K562 (cell line): ENCODE measurements around the gene RSPH1. TPM values are rescaled to one million over a fixed set of nuclear protein-coding genes. Genes with fewer than 3 reads are reported as not detected.

Experiments used
- ATAC-seq: fragments of 200-7000 bp; cut with Tn5 transposase; 3 replicates; pipeline ENCODE4 v1.9.1; 2020; ENCODE audit warnings: moderate library complexity
- BruUV-seq: library from RNA; stranded (reverse); fragments of 400-500 nt; replicated peaks from 2 replicates; lab custom pipeline; 2021; lab: Mats Ljungman, UMichigan
- CTCF ChIA-PET: fragments of 300-600 bp; formaldehyde crosslinking; extraction: SDS; loops from one replicate; lab custom pipeline; 2021; ENCODE audit warnings: low intra/inter-chr PET ratio; lab: Yijun Ruan, JAX
- POLR2A ChIA-PET: fragments of 300-600, 350-650 bp; sonication (Branson Sonifier 250); formaldehyde crosslinking; extraction: SDS; loops from one replicate; lab custom pipeline; 2021; ENCODE audit warnings: antibody characterized with exemption, inconsistent platforms; lab: Yijun Ruan, JAX
- DNase-seq, 4 experiments: peaks; one replicate each; pipeline versions ENCODE4 v3.0.0 to v3.0.0-alpha.2; 2011 to 2018; ENCODE audit warnings: low spot score in 3 of 4, mixed read lengths in 3 of 4; ENCODE audit errors: extremely low read depth in 1 of 4
- FAIRE-seq: peaks from 2 replicates; lab custom pipeline; 2011; peaks lifted over from hg19 to GRCh38; lab: Jason Lieb, UNC
- H2AFZ ChIP-seq: 2 replicates; pipeline ENCODE4 v1.6.0; 2011; ENCODE audit warnings: low read depth, low read length, control low read depth, inconsistent platforms
- H3K27ac ChIP-seq: fragments of 200-600 bp; 3 replicates; pipeline ENCODE4 v1.8.0; 2011; ENCODE audit warnings: low read depth, mild to moderate bottlenecking, control low read depth, inconsistent platforms, low read length, moderate library complexity, mixed read lengths; ENCODE audit errors: extremely low read depth
- H3K27me3 ChIP-seq, 2 experiments: fragments of 300-600 bp in 1 of 2; 2 replicates in 1 of 2; 3 replicates in 1 of 2; pipeline versions ENCODE4 v1.6.0 to v1.8.0; 2011; ENCODE audit warnings: inconsistent platforms in 2 of 2, low read length in 2 of 2, mild to moderate bottlenecking in 1 of 2, mixed read lengths in 1 of 2, moderate library complexity in 1 of 2; ENCODE audit not compliant: control insufficient read depth in 2 of 2, insufficient read depth in 2 of 2
- H3K36me3 ChIP-seq: fragments of 300-600 bp; 3 replicates; pipeline ENCODE4 v1.8.0; 2011; ENCODE audit warnings: mild to moderate bottlenecking, low read length, inconsistent platforms; ENCODE audit not compliant: control insufficient read depth, insufficient read depth
- H3K4me1 ChIP-seq, 2 experiments: fragments of 200-600 bp in 1 of 2; replicated peaks in 1 of 2; 2 replicates in 1 of 2; 3 replicates in 1 of 2; pipeline versions ENCODE4 v1.5.1 to v1.8.0; 2011; ENCODE audit warnings: inconsistent platforms in 2 of 2, low read length in 2 of 2, mild to moderate bottlenecking in 1 of 2, mixed read lengths in 1 of 2, moderate library complexity in 1 of 2; ENCODE audit not compliant: control insufficient read depth in 2 of 2, insufficient read depth in 2 of 2
- H3K4me2 ChIP-seq: 2 replicates; pipeline ENCODE4 v1.6.1; 2011; ENCODE audit warnings: low read length, control low read depth, inconsistent platforms, mixed read lengths; ENCODE audit not compliant: insufficient read depth
- H3K4me3 ChIP-seq: fragments of 200-600 bp; sonication (generic), shearing (Covaris generic); 2 replicates; pipeline ENCODE4 v1.5.1; 2016; ENCODE audit warnings: control low read depth, inconsistent platforms
- H3K79me2 ChIP-seq: fragments of 200-600 bp; 3 replicates; pipeline ENCODE4 v1.8.0; 2011; ENCODE audit warnings: low read length, inconsistent platforms; ENCODE audit not compliant: control insufficient read depth, insufficient read depth
- H3K9ac ChIP-seq, 2 experiments: 2 replicates each; pipeline versions ENCODE4 v1.6.0 to v1.6.1; 2011; ENCODE audit warnings: low read depth in 2 of 2, low read length in 2 of 2, control low read depth in 1 of 2, inconsistent platforms in 1 of 2, mild to moderate bottlenecking in 1 of 2, mixed read lengths in 1 of 2; ENCODE audit not compliant: insufficient read depth in 1 of 2
- H3K9me1 ChIP-seq: one replicate; pipeline ENCODE4 v1.6.0; 2011; ENCODE audit warnings: inconsistent platforms, mild to moderate bottlenecking, low read length, moderate library complexity; ENCODE audit not compliant: control insufficient read depth, insufficient read depth
- H3K9me3 ChIP-seq: replicated peaks from 2 replicates; pipeline ENCODE4 v1.5.1; 2011; ENCODE audit warnings: low read depth, low read length, inconsistent platforms; ENCODE audit not compliant: control insufficient read depth, insufficient read depth
- H4K20me1 ChIP-seq: replicated peaks from 2 replicates; pipeline ENCODE4 v1.6.1; 2011; ENCODE audit warnings: low read length, inconsistent platforms, mixed read lengths; ENCODE audit not compliant: control insufficient read depth, insufficient read depth
- CAMTA2 ChIP-seq: fragments of 250-450 bp; sonication (Bioruptor Pico); conservative IDR thresholded peaks from 2 replicates; pipeline ENCODE4 v1.5.1; 2022
- CTCF ChIP-seq, 3 experiments: IDR thresholded peaks in 2 of 3; conservative IDR thresholded peaks in 1 of 3; 2 replicates each; pipeline ENCODE4 v1.5.1; 2011 to 2012; ENCODE audit warnings: low read length in 3 of 3, mild to moderate bottlenecking in 3 of 3, control low read depth in 2 of 3, improper control_type of control experiment in 1 of 3, inconsistent platforms in 1 of 3, low read depth in 1 of 3, mixed read lengths in 1 of 3, moderate library complexity in 1 of 3; ENCODE audit not compliant: insufficient read depth in 2 of 3
- FOXJ2 ChIP-seq: fragments of 200-800 bp; sonication (Bioruptor generic); IDR thresholded peaks from 2 replicates; pipeline ENCODE4 v1.6.1; 2016; ENCODE audit warnings: missing genetic modification characterization, missing compliant biosample characterization
- HIVEP1 ChIP-seq: fragments of 250-450 bp; sonication (Bioruptor Pico); IDR thresholded peaks from 2 replicates; pipeline ENCODE4 v1.4.0; 2020; ENCODE audit warnings: mild to moderate bottlenecking
- MAFG ChIP-seq: fragments of 450-650 bp; conservative IDR thresholded peaks from 2 replicates; pipeline ENCODE4 v1.6.1; 2016; ENCODE audit warnings: missing genetic modification characterization, missing compliant biosample characterization
- SIRT6 ChIP-seq: IDR thresholded peaks from one replicate; pipeline ENCODE4 v1.6.1; 2012; ENCODE audit warnings: low read depth, mild to moderate bottlenecking, control low read depth, inconsistent platforms, low read length, moderate library complexity
- SMARCE1 ChIP-seq: fragments of 450-650 bp; IDR thresholded peaks from 2 replicates; pipeline ENCODE4 v1.7.1; 2016; ENCODE audit warnings: mild to moderate bottlenecking
- SRSF7 ChIP-seq: fragments of 200-400 bp; formaldehyde crosslinking; optimal IDR thresholded peaks from 2 replicates; pipeline ENCODE3; 2017; ENCODE audit warnings: mild to moderate bottlenecking, low read depth, low read length
- ZC3H4 ChIP-seq: sonication (generic); formaldehyde crosslinking; IDR thresholded peaks from 2 replicates; pipeline ENCODE4 v1.9.0; 2021; ENCODE audit warnings: missing genetic modification reagents, borderline replicate concordance
- ZNF316 ChIP-seq: fragments of 450-650 bp; IDR thresholded peaks from 2 replicates; pipeline ENCODE4 v1.6.1; 2016
- ZNF395 ChIP-seq: fragments of 200-800 bp; sonication (Bioruptor generic); IDR thresholded peaks from 2 replicates; pipeline ENCODE4 v1.6.1; 2017; ENCODE audit warnings: missing genetic modification characterization, missing compliant biosample characterization
- ZNF589 ChIP-seq: fragments of 200-800 bp; sonication (Bioruptor generic); IDR thresholded peaks from 2 replicates; pipeline ENCODE4 v1.6.1; 2016; ENCODE audit warnings: low read depth, missing genetic modification characterization, missing compliant biosample characterization
- ZNF77 ChIP-seq: fragments of 250-450 bp; sonication (Bioruptor Pico); IDR thresholded peaks from 2 replicates; pipeline ENCODE4 v1.5.0; 2020
- WGBS: fragments of 100-300 bp; shearing (Covaris generic); methylation state at CpG from one replicate; pipeline ENCODE4 v1.1.6; 2016; ENCODE audit warnings: low coverage, mixed read lengths; ENCODE audit not compliant: insufficient coverage; ENCODE audit errors: missing lambda C conversion rate; 5-methylcytosine and 5-hydroxymethylcytosine counted together
- in situ Hi-C: fragments of 300-500 bp; cut with MboI; formaldehyde crosslinking; loops from 4 replicates; pipeline ENCODE4 v1.15.0; 2018; ENCODE audit warnings: inconsistent platforms, mixed read lengths
- intact Hi-C: fragments of 100-400 bp; cut with micrococcal nuclease; formaldehyde crosslinking; loops from 2 replicates; pipeline ENCODE4 v1.14.2; 2022
- polyA plus RNA-seq, 8 experiments: library from polyadenylated mRNA; depleted of rRNA in 4 of 8; stranded (reverse) in 5 of 8; unstranded in 3 of 8; fragments of >200 nt; fragmentation: Nextera tagmentation in 2 of 8; fragmentation: Illumina TruSeq in 1 of 8; extraction: Ambion mirVana in 2 of 8; extraction: Trizol in 1 of 8; gene quantifications; 2 replicates each; pipeline versions ENCODE4 v1.2.1 to v1.2.3, GENCODE V29; 2011 to 2014; ENCODE audit warnings: inconsistent platforms in 1 of 8, missing spikeins in 1 of 8
- total RNA-seq, 7 experiments: library from RNA; depleted of rRNA in 6 of 7; stranded (reverse); fragments of >200 nt in 6 of 7; fragmentation: Illumina TruSeq in 2 of 7; extraction: Trizol in 2 of 7; gene quantifications; 2 replicates each; pipeline versions ENCODE4 v1.2.1 to v1.2.3, GENCODE V29; 2011 to 2021; ENCODE audit warnings: low replicate concordance in 1 of 7
- TF ChIP-seq, protein P1 (sequence below), 3 experiments: fragments of 200-800 bp in 1 of 3; fragments of 250-450 bp in 1 of 3; fragments of 450-650 bp in 1 of 3; sonication (Bioruptor Pico) in 1 of 3; sonication (Bioruptor generic) in 1 of 3; formaldehyde crosslinking in 1 of 3; IDR thresholded peaks; 2 replicates each; pipeline versions ENCODE4 v1.6.1 to v1.8.0; 2016 to 2022; ENCODE audit warnings: mild to moderate bottlenecking in 2 of 3, missing genetic modification characterization in 2 of 3, missing compliant biosample characterization in 1 of 3, moderate library complexity in 1 of 3

The RSPH1 gene
- total and polyA plus RNA-seq, 9 of the 15 experiments (the other 6 are each of a cell fraction or from before 2014, with no cell fraction given) = 0.17 TPM; not detected in 8

GRCh38 chr21:42471716-42472330 is 24.2 kb downstream of the RSPH1 start (continued):
- TF ChIP-seq ZNF589 = no peak

- ChIA-PET CTCF (no interaction called here), POLR2A (no interaction called here)
- TF ChIP-seq ZNF316 = no peak
- TF ChIP-seq SIRT6 = no peak
- TF ChIP-seq SRSF7 = no peak
- TF ChIP-seq ZC3H4 = no peak
- no peak for TF ChIP-seq CAMTA2
- TF ChIP-seq MAFG (tag) = no peak
- no peak for TF ChIP-seq CTCF (IDR thresholded peaks at IDR 0.05 in 2 of 3, conservative IDR thresholded peaks at IDR 0.05 in 1 of 3; ENCODE audit: insufficient read depth in 2 of 3, low read depth in 1 of 3, low read length in 3 of 3)
- TF ChIP-seq, protein P1, sequence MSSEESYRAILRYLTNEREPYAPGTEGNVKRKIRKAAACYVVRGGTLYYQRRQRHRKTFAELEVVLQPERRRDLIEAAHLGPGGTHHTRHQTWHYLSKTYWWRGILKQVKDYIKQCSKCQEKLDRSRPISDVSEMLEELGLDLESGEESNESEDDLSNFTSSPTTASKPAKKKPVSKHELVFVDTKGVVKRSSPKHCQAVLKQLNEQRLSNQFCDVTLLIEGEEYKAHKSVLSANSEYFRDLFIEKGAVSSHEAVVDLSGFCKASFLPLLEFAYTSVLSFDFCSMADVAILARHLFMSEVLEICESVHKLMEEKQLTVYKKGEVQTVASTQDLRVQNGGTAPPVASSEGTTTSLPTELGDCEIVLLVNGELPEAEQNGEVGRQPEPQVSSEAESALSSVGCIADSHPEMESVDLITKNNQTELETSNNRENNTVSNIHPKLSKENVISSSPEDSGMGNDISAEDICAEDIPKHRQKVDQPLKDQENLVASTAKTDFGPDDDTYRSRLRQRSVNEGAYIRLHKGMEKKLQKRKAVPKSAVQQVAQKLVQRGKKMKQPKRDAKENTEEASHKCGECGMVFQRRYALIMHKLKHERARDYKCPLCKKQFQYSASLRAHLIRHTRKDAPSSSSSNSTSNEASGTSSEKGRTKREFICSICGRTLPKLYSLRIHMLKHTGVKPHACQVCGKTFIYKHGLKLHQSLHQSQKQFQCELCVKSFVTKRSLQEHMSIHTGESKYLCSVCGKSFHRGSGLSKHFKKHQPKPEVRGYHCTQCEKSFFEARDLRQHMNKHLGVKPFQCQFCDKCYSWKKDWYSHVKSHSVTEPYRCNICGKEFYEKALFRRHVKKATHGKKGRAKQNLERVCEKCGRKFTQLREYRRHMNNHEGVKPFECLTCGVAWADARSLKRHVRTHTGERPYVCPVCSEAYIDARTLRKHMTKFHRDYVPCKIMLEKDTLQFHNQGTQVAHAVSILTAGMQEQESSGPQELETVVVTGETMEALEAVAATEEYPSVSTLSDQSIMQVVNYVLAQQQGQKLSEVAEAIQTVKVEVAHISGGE (CRISPR knock-in tag; IDR thresholded peaks at IDR 0.05) = no peak
- no peak for TF ChIP-seq HIVEP1
- TF ChIP-seq SMARCE1 = no peak
- no peak for TF ChIP-seq FOXJ2 (tag)
- TF ChIP-seq ZNF395 = no peak
- no peak for TF ChIP-seq ZNF77 (CRISPR knock-in tag)
These were observed 24.8 kb downstream of the RSPH1 start for GRCh38 chr21:42471206-42471605.

More at GRCh38 chr21:42471206-42471605, 24.8 kb downstream of the RSPH1 start:
- no peaks in the 10 kb centered on the region for H3K9me1 ChIP-seq
- no peak for DNase-seq
- WGBS = 26% methylated on average over 9 of the region's 9 CpGs
- H4K20me1 ChIP-seq = no peaks in the 10 kb centered on the region
- H3K36me3 ChIP-seq = no peaks in the 10 kb centered on the region
- no peak overlapping the region for H3K9ac ChIP-seq
- no peak overlapping the region for H3K4me3 ChIP-seq
- H3K9me3 ChIP-seq = no peaks in the 10 kb centered on the region
- H2AFZ ChIP-seq = no peak overlapping the region
- H3K27ac ChIP-seq = no peak overlapping the region
- no peaks in the 10 kb centered on the region for H3K79me2 ChIP-seq
- peaks cover 12 to 17% of the 10 kb centered on the region in 2 experiments for H3K4me1 ChIP-seq
- FAIRE-seq = no peak
- no peak for ATAC-seq
- BruUV-seq = no TSS peak
- in situ Hi-C loops (no loop called here), intact Hi-C loops (no loop called here)
- H3K27me3 ChIP-seq = peaks cover 28 to 43% of the 10 kb centered on the region in 2 experiments
- H3K4me2 ChIP-seq = no peak overlapping the region
